Measurements from ENCODE around the gene PLTP. TPM values are rescaled to one million over a fixed set of nuclear protein-coding genes. Genes with fewer than 3 reads are reported as not detected.

Gene PLTP
- total and polyA plus RNA-seq, 7 experiments from 2014 or later = 0.31 to 0.44 (median 0.37) TPM; not detected in 3

- H3K4me3 Mint-ChIP-seq = peak overlapping the region in 5 of 10 donors; percentile 25 to 51 (median 29)
- CTCF ChIA-PET = interaction anchor here (0.5 kb wide), 1 partner anchor 495 kb away, joined by 3 read pairs; no protein-coding TSS in a partner anchor
These were observed 58.5 kb downstream of the PLTP start for GRCh38 chr20:45853484-45853883.

GRCh38 chr20:45852326-45852725 lies 59.6 kb downstream of the PLTP start:
- peaks cover 13 to 47% (median 36%) of the 10 kb centered on the region in 7 donors for H3K4me1 Mint-ChIP-seq
- no peak overlapping the region for H3K27ac ChIP-seq (ENCODE audit: low read depth, low read length)
- peak overlapping the region in 1 of 10 donors; percentile 7 for H3K4me3 Mint-ChIP-seq
- H3K27ac Mint-ChIP-seq = no peak overlapping the region
- ChIA-PET CTCF (interaction anchor here (1.0 kb wide), 1 partner anchor 38 kb away, joined by 3 read pairs; no protein-coding TSS in a partner anchor), POLR2A (interaction anchor here (0.6 kb wide), 1 partner anchor 548 kb away, joined by 3 read pairs; no protein-coding TSS in a partner anchor)
- peaks cover 0 to 3% (median 0%) of the 10 kb centered on the region in 11 donors for H3K9me3 Mint-ChIP-seq
- H3K27me3 Mint-ChIP-seq = no peaks in the 10 kb centered on the region
- peaks cover 5 to 38% (median 15%) of the 10 kb centered on the region in 5 donors for H3K36me3 Mint-ChIP-seq
- peaks cover 10 to 20% of the 10 kb centered on the region in 2 donors for H3K4me1 ChIP-seq (ENCODE audit: control insufficient read depth in 2 of 2, insufficient read depth in 2 of 2, low read length in 2 of 2)
- DNase-seq = no peak
- ATAC-seq = no peak
- H3K36me3 ChIP-seq (ENCODE audit: control insufficient read depth in 2 of 3, insufficient read depth in 3 of 3, low read length in 3 of 3) = peaks cover 0 to 61% (median 9%) of the 10 kb centered on the region in 3 experiments
- no peaks in the 10 kb centered on the region for H3K9me3 ChIP-seq (ENCODE audit: control insufficient read depth in 2 of 3, low read length in 3 of 3)
- no peak overlapping the region for H3K4me3 ChIP-seq (ENCODE audit: low read length)
- no peaks in the 10 kb centered on the region for H3K27me3 ChIP-seq (ENCODE audit: control insufficient read depth in 2 of 2, insufficient read depth in 2 of 2, low read length in 2 of 2)
- intact Hi-C loops (cut with micrococcal nuclease) = loop anchor here in 1 of 2 donors (10.0 kb wide), 1 partner anchor 438 kb away; the partner anchor contains the start of gene PIGT

More at GRCh38 chr20:45853484-45853883, 58.5 kb downstream of the PLTP start:
- Mint-ChIP-seq H3K9me3 (peaks cover 0 to 3% (median 0%) of the 10 kb centered on the region in 11 donors), H3K36me3 (peaks cover 5 to 36% (median 15%) of the 10 kb centered on the region in 5 donors), H3K27me3 (no peaks in the 10 kb centered on the region), H3K4me1 (peaks cover 15 to 58% (median 47%) of the 10 kb centered on the region in 7 donors), H3K27ac (no peak overlapping the region)
- no peak overlapping the region for H3K27ac ChIP-seq (ENCODE audit: low read depth, low read length)
- H3K9me3 ChIP-seq (ENCODE audit: control insufficient read depth in 2 of 3, low read length in 3 of 3) = no peaks in the 10 kb centered on the region
- peaks cover 0 to 53% (median 9%) of the 10 kb centered on the region in 3 experiments for H3K36me3 ChIP-seq (ENCODE audit: control insufficient read depth in 2 of 3, insufficient read depth in 3 of 3, low read length in 3 of 3)
- no peak for ATAC-seq
- POLR2A ChIA-PET = no interaction called here
- H3K27me3 ChIP-seq (ENCODE audit: control insufficient read depth in 2 of 2, insufficient read depth in 2 of 2, low read length in 2 of 2) = no peaks in the 10 kb centered on the region
- H3K4me1 ChIP-seq (ENCODE audit: control insufficient read depth in 2 of 2, insufficient read depth in 2 of 2, low read length in 2 of 2) = peaks cover 16 to 26% of the 10 kb centered on the region in 2 donors
- intact Hi-C loops (cut with micrococcal nuclease) = loop anchor here in 1 of 2 donors (10.0 kb wide), 1 partner anchor 439 kb away; the partner anchor contains the start of gene PIGT
- no peak for DNase-seq
- H3K4me3 ChIP-seq (ENCODE audit: low read length) = no peak overlapping the region

GRCh38 chr20:45851501-45851900 lies 60.5 kb downstream of the PLTP start:
- Histone ChIP-seq H3K4me1 (ENCODE audit: control insufficient read depth in 2 of 2, insufficient read depth in 2 of 2, low read length in 2 of 2) (peaks cover 10 to 19% of the 10 kb centered on the region in 2 donors), H3K9me3 (ENCODE audit: control insufficient read depth in 2 of 3, low read length in 3 of 3) (no peaks in the 10 kb centered on the region), H3K27me3 (ENCODE audit: control insufficient read depth in 2 of 2, insufficient read depth in 2 of 2, low read length in 2 of 2) (no peaks in the 10 kb centered on the region), H3K27ac (ENCODE audit: low read depth, low read length) (no peak overlapping the region), H3K36me3 (ENCODE audit: control insufficient read depth in 2 of 3, insufficient read depth in 3 of 3, low read length in 3 of 3) (peaks cover under 1 to 63% (median 9%) of the 10 kb centered on the region in 3 experiments), H3K4me3 (ENCODE audit: low read length) (no peak overlapping the region)
- POLR2A ChIA-PET = interaction anchor here (0.6 to 0.7 kb wide), 2 partner anchors 84 to 1930 kb away, joined by 3 read pairs; no protein-coding TSS in a partner anchor
- CTCF ChIA-PET = no interaction called here
- no peak for ATAC-seq
- Mint-ChIP-seq H3K4me1 (peaks cover 13 to 41% (median 29%) of the 10 kb centered on the region in 7 donors), H3K27me3 (no peaks in the 10 kb centered on the region), H3K4me3 (no peak overlapping the region), H3K9me3 (peaks cover 0 to under 1% (median 0%) of the 10 kb centered on the region in 11 donors), H3K36me3 (peaks cover 5 to 40% (median 15%) of the 10 kb centered on the region in 5 donors), H3K27ac (no peak overlapping the region)
- DNase-seq = no peak
- intact Hi-C loops (cut with micrococcal nuclease) = loop anchor here in 1 of 2 donors (10.0 kb wide), 1 partner anchor 437 kb away; the partner anchor contains the start of gene PIGT

- Histone ChIP-seq H3K4me1 (ENCODE audit: control insufficient read depth in 2 of 2, insufficient read depth in 2 of 2, low read length in 2 of 2) (peaks cover 4 to 13% of the 10 kb centered on the region in 2 donors), H3K9me3 (ENCODE audit: control insufficient read depth in 2 of 3, low read length in 3 of 3) (no peaks in the 10 kb centered on the region), H3K27me3 (ENCODE audit: control insufficient read depth in 2 of 2, insufficient read depth in 2 of 2, low read length in 2 of 2) (no peaks in the 10 kb centered on the region), H3K36me3 (ENCODE audit: control insufficient read depth in 2 of 3, insufficient read depth in 3 of 3, low read length in 3 of 3) (peaks cover 7 to 68% (median 9%) of the 10 kb centered on the region in 3 experiments), H3K27ac (ENCODE audit: low read depth, low read length) (no peak overlapping the region), H3K4me3 (ENCODE audit: low read length) (no peak overlapping the region)
- ATAC-seq (no peak), DNase-seq (no peak)
- no peak overlapping the region for H3K4me3 Mint-ChIP-seq
- H3K36me3 Mint-ChIP-seq = peaks cover 5 to 43% (median 15%) of the 10 kb centered on the region in 5 donors
- H3K4me1 Mint-ChIP-seq = peaks cover 13 to 37% (median 25%) of the 10 kb centered on the region in 7 donors
- POLR2A ChIA-PET = interaction anchor here (0.6 kb wide), 1 partner anchor 85 kb away, joined by 3 read pairs; no protein-coding TSS in a partner anchor
- CTCF ChIA-PET = no interaction called here
- no peaks in the 10 kb centered on the region for H3K27me3 Mint-ChIP-seq
- H3K27ac Mint-ChIP-seq = peak overlapping the region in 1 of 9 donors; percentile 12
- H3K9me3 Mint-ChIP-seq = no peaks in the 10 kb centered on the region
- intact Hi-C loops (cut with micrococcal nuclease) = loop anchor here in 1 of 2 donors (10.0 kb wide), 1 partner anchor 436 kb away; the partner anchor contains the start of gene PIGT
These were observed 61.0 kb downstream of the PLTP start for GRCh38 chr20:45850926-45851325.

GRCh38 chr20:45850238-45850637 lies 61.7 kb downstream of the PLTP start:
- intact Hi-C loops (cut with micrococcal nuclease) = loop anchor here in 1 of 2 donors (10.0 kb wide), 1 partner anchor 435 kb away; the partner anchor contains the start of gene PIGT
- no peak overlapping the region for H3K27ac Mint-ChIP-seq
- H3K36me3 ChIP-seq (ENCODE audit: control insufficient read depth in 2 of 3, insufficient read depth in 3 of 3, low read length in 3 of 3) = peaks cover 9 to 74% (median 14%) of the 10 kb centered on the region in 3 experiments
- no peaks in the 10 kb centered on the region for H3K9me3 ChIP-seq (ENCODE audit: control insufficient read depth in 2 of 3, low read length in 3 of 3)
- H3K9me3 Mint-ChIP-seq = no peaks in the 10 kb centered on the region
- H3K4me3 Mint-ChIP-seq = no peak overlapping the region
- DNase-seq (no peak), ATAC-seq (no peak)
- H3K27me3 Mint-ChIP-seq = no peaks in the 10 kb centered on the region
- ChIA-PET POLR2A (no interaction called here), CTCF (no interaction called here)
- no peaks in the 10 kb centered on the region for H3K27me3 ChIP-seq (ENCODE audit: control insufficient read depth in 2 of 2, insufficient read depth in 2 of 2, low read length in 2 of 2)
- peaks cover 5 to 43% (median 15%) of the 10 kb centered on the region in 5 donors for H3K36me3 Mint-ChIP-seq
- H3K4me3 ChIP-seq (ENCODE audit: low read length) = no peak overlapping the region
- no peak overlapping the region for H3K27ac ChIP-seq (ENCODE audit: low read depth, low read length)
- peaks cover 13 to 30% (median 21%) of the 10 kb centered on the region in 7 donors for H3K4me1 Mint-ChIP-seq
- H3K4me1 ChIP-seq (ENCODE audit: control insufficient read depth in 2 of 2, insufficient read depth in 2 of 2, low read length in 2 of 2) = peaks cover 0 to 9% of the 10 kb centered on the region in 2 donors

- Mint-ChIP-seq H3K27ac (peak overlapping the region in 1 of 9 donors; percentile 56), H3K9me3 (no peaks in the 10 kb centered on the region), H3K27me3 (no peaks in the 10 kb centered on the region), H3K4me3 (no peak overlapping the region), H3K4me1 (peaks cover 5 to 20% (median 14%) of the 10 kb centered on the region in 7 donors), H3K36me3 (peaks cover 10 to 47% (median 15%) of the 10 kb centered on the region in 5 donors)
- DNase-seq = no peak
- no peaks in the 10 kb centered on the region for H3K4me1 ChIP-seq (ENCODE audit: control insufficient read depth in 2 of 2, insufficient read depth in 2 of 2, low read length in 2 of 2)
- H3K27ac ChIP-seq (ENCODE audit: low read depth, low read length) = no peak overlapping the region
- ChIA-PET POLR2A (no interaction called here), CTCF (no interaction called here)
- no peak for ATAC-seq
- intact Hi-C loops (cut with micrococcal nuclease) = no loop called here
- peaks cover 9 to 80% (median 20%) of the 10 kb centered on the region in 3 experiments for H3K36me3 ChIP-seq (ENCODE audit: control insufficient read depth in 2 of 3, insufficient read depth in 3 of 3, low read length in 3 of 3)
- no peaks in the 10 kb centered on the region for H3K9me3 ChIP-seq (ENCODE audit: control insufficient read depth in 2 of 3, low read length in 3 of 3)
- H3K4me3 ChIP-seq (ENCODE audit: low read length) = no peak overlapping the region
- no peaks in the 10 kb centered on the region for H3K27me3 ChIP-seq (ENCODE audit: control insufficient read depth in 2 of 2, insufficient read depth in 2 of 2, low read length in 2 of 2)
These were observed 62.9 kb downstream of the PLTP start for GRCh38 chr20:45848969-45849582.
